HG02759 (cell line): ENCODE measurements around the gene DAZAP2.

Source experiments
- ATAC-seq: cut with Tn5 transposase; IDR thresholded peaks from one replicate; pipeline ENCODE4 v1.9.1; 2021; ENCODE audit warnings: mild to moderate bottlenecking, moderate library complexity; ENCODE audit not compliant: unreplicated experiment

The DAZAP2 gene

GRCh38 chr12:51238510-51239334 is at the start of gene DAZAP2:
DAZAP2 (plus strand) TSS chr12:51238826; CDS start chr12:51238908, 82 bp downstream.
- peak; percentile 95 for ATAC-seq

- ATAC-seq, result no peak
Observed at GRCh38 chr12:51189790-51190355, 48.8 kb upstream of the DAZAP2 start.

- no peak for ATAC-seq
Observed at GRCh38 chr12:51190820-51191219, 47.8 kb upstream of the DAZAP2 start.

- no peak for ATAC-seq
Observed at GRCh38 chr12:51191516-51192283, 46.9 kb upstream of the DAZAP2 start.

- ATAC-seq, result no peak
Observed at GRCh38 chr12:51192284-51192671, 46.3 kb upstream of the DAZAP2 start.

GRCh38 chr12:51195841-51196240 is 42.8 kb upstream of the DAZAP2 start:
- no peak for ATAC-seq

- ATAC-seq, result no peak
Observed at GRCh38 chr12:51196547-51196946, 42.1 kb upstream of the DAZAP2 start.

GRCh38 chr12:51197736-51198567 is 40.7 kb upstream of the DAZAP2 start:
- ATAC-seq, result no peak

- ATAC-seq, result no peak
Observed at GRCh38 chr12:51198568-51199365, 39.9 kb upstream of the DAZAP2 start.

- no peak for ATAC-seq
Observed at GRCh38 chr12:51199366-51199945, 39.2 kb upstream of the DAZAP2 start.

- ATAC-seq, result no peak
Observed at GRCh38 chr12:51200156-51200555, 38.5 kb upstream of the DAZAP2 start.

GRCh38 chr12:51200806-51201205 is 37.8 kb upstream of the DAZAP2 start:
- no peak for ATAC-seq

- ATAC-seq, result no peak
Observed at GRCh38 chr12:51202718-51203117, 35.9 kb upstream of the DAZAP2 start.

GRCh38 chr12:51205350-51205749 is 33.3 kb upstream of the DAZAP2 start:
- ATAC-seq, result no peak

- ATAC-seq, result no peak
Observed at GRCh38 chr12:51208016-51208660, 30.5 kb upstream of the DAZAP2 start.

- ATAC-seq, result no peak
Observed at GRCh38 chr12:51209259-51209658, 29.4 kb upstream of the DAZAP2 start.

GRCh38 chr12:51210690-51211395 is 27.8 kb upstream of the DAZAP2 start:
- no peak for ATAC-seq

GRCh38 chr12:51214895-51215294 is 23.7 kb upstream of the DAZAP2 start:
- ATAC-seq, result no peak

- ATAC-seq, result no peak
Observed at GRCh38 chr12:51216642-51217041, 22.0 kb upstream of the DAZAP2 start.
